Brain microvascular endothelial cell (primary cell): ENCODE measurements around the gene PTPRN2.

ENCODE experiments used
- DNase-seq: peaks from one replicate; pipeline ENCODE4 v3.0.0-alpha.2; 2020
- H3K27ac ChIP-seq: fragments of 250-450 bp; sonication (Bioruptor Pico); 2 replicates; pipeline ENCODE4 v1.5.1; 2020; ENCODE audit warnings: mild to moderate bottlenecking, moderate library complexity
- H3K27me3 ChIP-seq: fragments of 250-450 bp; sonication (Bioruptor Pico); replicated peaks from 2 replicates; pipeline ENCODE4 v1.5.1; 2020; ENCODE audit warnings: mild to moderate bottlenecking
- H3K36me3 ChIP-seq: fragments of 250-450 bp; sonication (Bioruptor Pico); replicated peaks from 2 replicates; pipeline ENCODE4 v1.5.1; 2020; ENCODE audit warnings: mild to moderate bottlenecking
- H3K4me3 ChIP-seq: 2 replicates; pipeline ENCODE4 v1.5.1; 2011; ENCODE audit warnings: low read depth, mild to moderate bottlenecking, control low read depth, low read length, moderate library complexity
- CTCF ChIP-seq: IDR thresholded peaks from 2 replicates; pipeline ENCODE4 v1.5.1; 2011; ENCODE audit warnings: low read depth, mild to moderate bottlenecking, moderate library complexity, low read length, control low read depth, inconsistent platforms; ENCODE audit errors: missing control alignments
- in situ Hi-C: cut with HindIII; loops from 2 replicates; pipeline ENCODE4 v1.10.0; 2017; ENCODE audit warnings: low sequenced_read_pairs, low pct_ligation_motif_present

Gene PTPRN2

GRCh38 chr7:157658851-157659412 is 928.7 kb downstream of the PTPRN2 start:
- H3K27ac ChIP-seq = no peak overlapping the region
- TF ChIP-seq CTCF = no peak
- H3K27me3 ChIP-seq = no peaks in the 10 kb centered on the region
- no peaks in the 10 kb centered on the region for H3K36me3 ChIP-seq
- in situ Hi-C loops = no loop called here
- no peak for DNase-seq
- H3K4me3 ChIP-seq = no peak overlapping the region

DNA sequence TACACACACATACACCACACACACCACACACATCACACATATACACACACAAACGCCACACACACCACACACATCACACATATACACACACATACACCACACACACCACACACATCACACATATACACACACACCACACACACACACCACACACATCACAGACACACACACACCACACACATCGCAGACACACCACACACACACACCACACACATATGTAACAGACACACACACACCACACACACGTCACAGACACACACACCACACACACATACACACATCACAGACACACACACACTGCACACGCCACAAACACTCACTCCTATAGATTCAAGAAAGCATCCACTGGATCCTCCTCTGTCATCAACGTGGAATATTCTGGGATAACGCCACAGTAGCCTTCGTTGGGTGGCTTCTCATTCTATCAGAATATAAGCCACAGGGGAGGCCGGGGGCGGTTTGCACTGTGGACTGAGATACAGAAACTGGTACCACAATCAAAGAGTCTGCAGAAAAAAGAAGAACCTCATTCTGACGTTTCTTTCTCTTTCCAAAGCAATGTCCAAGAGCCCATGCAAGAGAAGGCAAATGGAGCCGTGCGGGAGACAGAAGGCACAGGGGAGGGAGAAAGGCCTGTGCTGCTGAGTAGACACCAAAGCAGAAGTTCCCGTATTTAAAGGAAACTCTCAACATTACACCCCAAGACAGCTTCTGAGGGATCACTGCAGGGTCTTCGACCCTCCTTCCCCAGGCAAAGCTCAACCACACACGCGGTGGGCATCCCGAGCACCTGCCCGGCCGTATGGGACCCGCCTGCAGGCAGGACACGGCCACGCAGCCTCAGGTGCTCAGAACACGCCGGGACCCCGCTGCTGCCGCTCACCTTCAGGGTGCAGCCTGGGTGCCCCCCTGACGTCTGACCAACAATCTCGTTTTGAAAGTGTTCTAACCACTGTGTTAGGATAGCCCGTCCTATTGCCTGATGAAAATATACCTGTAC is 929.6 kb downstream of the PTPRN2 start:
- H3K36me3 ChIP-seq = no peaks in the 10 kb centered on the region
- TF ChIP-seq CTCF = no peak
- H3K4me3 ChIP-seq = no peak overlapping the region
- in situ Hi-C loops = no loop called here
- H3K27me3 ChIP-seq = no peaks in the 10 kb centered on the region
- H3K27ac ChIP-seq = no peak overlapping the region
- DNase-seq = no peak

DNA sequence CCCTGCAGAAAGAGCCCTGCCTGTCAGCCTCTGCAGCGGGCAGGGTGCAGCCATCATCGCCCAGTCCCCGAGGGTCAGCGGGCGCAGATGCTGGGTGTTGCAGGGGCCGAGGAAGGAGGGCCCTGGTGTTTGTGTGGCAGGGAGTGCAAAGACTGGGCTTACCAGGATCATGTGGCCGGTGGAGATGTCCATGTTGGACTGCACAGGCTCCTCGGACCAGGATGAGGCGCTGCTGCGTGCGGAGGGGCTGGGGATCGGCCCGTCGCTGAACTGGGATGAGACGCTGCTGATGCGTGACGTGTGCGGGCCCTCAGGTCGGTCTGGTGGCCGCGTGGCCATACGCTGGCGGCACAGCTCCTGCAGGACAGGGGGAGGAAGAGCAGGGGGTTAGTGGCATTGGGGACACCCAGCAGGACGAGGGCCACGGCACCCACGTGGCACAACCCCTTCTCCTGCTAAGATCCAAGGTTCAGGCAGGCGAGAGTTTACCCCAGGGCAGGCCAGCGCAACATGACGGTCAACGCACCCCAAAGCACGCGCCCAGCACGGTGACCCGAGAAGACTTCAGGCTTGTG is 931.3 kb downstream of the PTPRN2 start:
- no peak for TF ChIP-seq CTCF
- Histone ChIP-seq H3K36me3 (no peaks in the 10 kb centered on the region), H3K4me3 (no peak overlapping the region), H3K27ac (no peak overlapping the region), H3K27me3 (no peaks in the 10 kb centered on the region)
- in situ Hi-C loops = no loop called here
- no peak for DNase-seq

DNA sequence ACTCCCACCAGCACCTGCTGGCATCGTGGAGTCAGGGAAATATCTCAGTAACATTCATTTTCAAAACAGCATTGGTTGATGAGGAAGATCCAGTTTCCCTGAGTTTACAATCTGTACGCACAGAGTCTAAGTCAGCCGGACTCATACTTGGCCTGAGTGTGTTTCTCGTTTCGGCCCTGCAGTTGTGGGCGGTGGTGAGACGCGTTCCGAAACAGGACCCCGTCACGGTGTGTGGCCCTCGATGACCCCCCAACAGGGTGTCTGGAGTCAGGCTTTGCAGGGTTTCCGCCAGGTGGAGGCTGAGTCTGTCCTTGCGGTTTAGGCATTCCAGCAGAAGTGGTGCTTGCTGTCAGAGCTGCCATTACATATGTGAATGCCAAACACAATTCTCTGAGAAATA is 933.3 kb downstream of the PTPRN2 start:
- H3K4me3 ChIP-seq = no peak overlapping the region
- DNase-seq = no peak
- H3K27ac ChIP-seq = no peak overlapping the region
- no peaks in the 10 kb centered on the region for H3K27me3 ChIP-seq
- no peaks in the 10 kb centered on the region for H3K36me3 ChIP-seq
- no peak for TF ChIP-seq CTCF
- in situ Hi-C loops = no loop called here

- H3K27me3 ChIP-seq = no peaks in the 10 kb centered on the region
- no peak overlapping the region for H3K27ac ChIP-seq
- no peak overlapping the region for H3K4me3 ChIP-seq
- no peak for TF ChIP-seq CTCF
- in situ Hi-C loops = no loop called here
- DNase-seq = no peak
- no peaks in the 10 kb centered on the region for H3K36me3 ChIP-seq
Observed at GRCh38 chr7:157653827-157654207, 933.8 kb downstream of the PTPRN2 start.
